HUES6 (cell line): ENCODE data around the gene ELP2.

ENCODE experiments used
- H3K27ac ChIP-seq: 2 replicates; pipeline ENCODE4 v1.7.0; 2013; ENCODE audit warnings: low read depth, mild to moderate bottlenecking, low read length, inconsistent platforms
- H3K27me3 ChIP-seq: 2 replicates; pipeline ENCODE4 v1.6.1; 2013; ENCODE audit warnings: low read length; ENCODE audit not compliant: control insufficient read depth, insufficient read depth
- H3K36me3 ChIP-seq: 2 replicates; pipeline ENCODE4 v1.6.1; 2013; ENCODE audit warnings: low read length; ENCODE audit not compliant: control insufficient read depth, insufficient read depth
- H3K4me1 ChIP-seq: 2 replicates; pipeline ENCODE4 v1.6.1; 2013; ENCODE audit warnings: low read length; ENCODE audit not compliant: control insufficient read depth, insufficient read depth
- H3K4me3 ChIP-seq: 2 replicates; pipeline ENCODE4 v1.5.1; 2013; ENCODE audit warnings: low read depth, low read length
- H3K9ac ChIP-seq: one replicate; pipeline ENCODE4 v1.6.1; 2013; ENCODE audit warnings: mild to moderate bottlenecking, low read length
- H3K9me3 ChIP-seq: 2 replicates; pipeline ENCODE4 v1.6.1; 2013; ENCODE audit warnings: low read depth, low read length; ENCODE audit not compliant: control insufficient read depth, insufficient read depth

ELP2 gene

DNA sequence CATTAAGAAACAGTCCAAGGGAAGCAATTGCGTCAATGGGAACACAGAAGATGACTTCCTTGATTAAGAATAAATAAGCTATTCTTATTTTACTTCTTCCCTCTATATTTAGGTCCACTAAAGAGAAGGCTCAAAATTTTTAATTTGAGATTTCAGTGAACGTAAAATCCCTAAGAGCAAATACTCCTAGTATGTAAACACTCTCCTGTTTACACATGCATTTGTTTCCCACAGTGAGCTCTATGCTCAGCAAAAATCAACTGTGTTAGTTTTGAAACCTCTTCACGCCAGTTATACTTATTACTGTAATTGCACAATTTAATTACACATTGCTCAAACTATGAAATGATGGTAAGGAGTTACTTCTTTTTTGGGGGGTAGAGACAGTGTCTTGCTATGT is 9.4 kb upstream of the ELP2 start:
- no peaks in the 10 kb centered on the region for H3K4me1 ChIP-seq
- H3K9ac ChIP-seq: no peak overlapping the region
- H3K36me3 ChIP-seq: peaks cover 78% of the 10 kb centered on the region
- no peaks in the 10 kb centered on the region for H3K27me3 ChIP-seq
- H3K9me3 ChIP-seq: no peaks in the 10 kb centered on the region
- no peak overlapping the region for H3K27ac ChIP-seq
- H3K4me3 ChIP-seq: no peak overlapping the region

DNA sequence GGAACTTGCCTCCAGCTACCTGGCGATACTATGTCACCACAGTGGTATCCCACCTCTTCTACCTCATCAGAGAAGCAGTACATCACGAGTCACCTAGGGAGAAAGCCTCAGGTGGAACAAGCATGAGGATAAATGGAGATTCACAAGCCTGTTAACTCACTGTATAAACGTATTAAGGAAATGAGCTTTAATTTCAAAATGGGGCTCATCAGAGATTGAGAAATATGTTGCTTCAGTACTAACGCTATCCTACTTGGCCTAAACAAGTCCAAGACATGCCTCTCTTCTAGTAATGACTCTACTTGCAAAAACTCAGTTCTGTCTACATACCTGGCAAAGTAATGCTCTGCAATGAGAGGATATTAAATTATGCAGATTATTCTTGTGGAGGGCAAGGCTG is 4.9 kb upstream of the ELP2 start:
- Histone ChIP-seq H3K36me3 (peaks cover 55% of the 10 kb centered on the region), H3K9ac (no peak overlapping the region), H3K27me3 (no peaks in the 10 kb centered on the region), H3K27ac (no peak overlapping the region), H3K4me1 (peaks cover 6% of the 10 kb centered on the region; the same call in 1 of the 2 replicates), H3K4me3 (no peak overlapping the region), H3K9me3 (no peaks in the 10 kb centered on the region)

DNA sequence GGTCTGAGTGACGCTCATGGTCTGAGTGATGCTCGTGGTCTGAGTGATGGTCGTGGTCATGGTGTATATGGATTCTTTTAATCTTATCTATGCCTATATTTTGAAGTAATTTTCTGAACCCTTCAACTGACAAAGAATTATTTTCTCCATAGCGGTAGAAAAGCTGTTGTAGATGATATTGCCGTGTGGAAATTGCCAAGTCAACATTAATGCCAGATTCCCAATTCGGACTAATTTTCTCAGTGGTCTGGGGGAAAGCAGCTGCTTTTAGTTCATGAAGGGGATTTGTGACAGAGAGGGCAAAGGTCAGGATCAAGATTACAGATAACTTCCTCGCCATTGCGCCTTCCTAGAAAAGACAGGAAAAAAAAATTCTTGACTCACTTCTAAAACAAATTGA is 3.0 kb upstream of the ELP2 start:
- H3K9ac ChIP-seq: no peak overlapping the region
- H3K9me3 ChIP-seq: no peaks in the 10 kb centered on the region
- H3K36me3 ChIP-seq: peaks cover 40% of the 10 kb centered on the region
- no peak overlapping the region for H3K4me3 ChIP-seq
- H3K27ac ChIP-seq: no peak overlapping the region
- no peaks in the 10 kb centered on the region for H3K27me3 ChIP-seq
- peaks cover 6% of the 10 kb centered on the region; the same call in 1 of the 2 replicates for H3K4me1 ChIP-seq

DNA sequence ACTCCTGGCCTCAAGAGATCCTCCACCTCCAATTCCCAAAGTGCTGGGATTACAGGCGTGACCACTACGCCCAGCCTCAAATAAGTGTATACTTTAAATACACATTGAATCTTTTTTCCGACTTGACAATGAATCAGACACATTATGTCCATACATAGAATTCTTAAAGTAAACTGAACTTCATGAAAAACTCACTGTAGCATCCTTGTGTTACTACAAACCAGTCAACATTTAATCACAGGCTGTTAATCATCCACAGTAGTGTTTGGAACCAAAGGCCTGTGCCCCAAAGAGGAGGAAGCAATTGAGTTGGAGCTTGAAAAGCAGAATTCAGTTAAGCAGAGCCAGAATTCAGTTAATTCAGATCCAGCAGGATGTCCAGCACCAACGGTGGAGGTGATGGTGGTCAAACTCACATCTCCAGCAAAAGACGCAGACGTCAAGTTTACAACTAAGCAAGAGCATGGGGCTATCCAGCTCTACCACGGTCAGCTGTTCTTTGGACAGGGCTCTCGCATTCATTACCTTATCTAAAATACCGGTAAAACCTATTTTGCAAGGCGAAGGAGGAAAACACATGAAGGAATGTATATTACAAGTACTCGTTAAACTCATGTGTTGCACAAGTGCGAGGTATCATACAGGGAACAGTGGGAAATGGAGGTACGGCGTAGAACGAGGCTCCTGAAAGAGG is 1.7 kb upstream of the ELP2 start:
- Histone ChIP-seq H3K4me3 (peak overlapping the region; percentile 93), H3K4me1 (peaks cover 14% of the 10 kb centered on the region), H3K9ac (no peak overlapping the region), H3K36me3 (peaks cover 27% of the 10 kb centered on the region), H3K27ac (no peak overlapping the region), H3K27me3 (no peaks in the 10 kb centered on the region), H3K9me3 (no peaks in the 10 kb centered on the region)

DNA sequence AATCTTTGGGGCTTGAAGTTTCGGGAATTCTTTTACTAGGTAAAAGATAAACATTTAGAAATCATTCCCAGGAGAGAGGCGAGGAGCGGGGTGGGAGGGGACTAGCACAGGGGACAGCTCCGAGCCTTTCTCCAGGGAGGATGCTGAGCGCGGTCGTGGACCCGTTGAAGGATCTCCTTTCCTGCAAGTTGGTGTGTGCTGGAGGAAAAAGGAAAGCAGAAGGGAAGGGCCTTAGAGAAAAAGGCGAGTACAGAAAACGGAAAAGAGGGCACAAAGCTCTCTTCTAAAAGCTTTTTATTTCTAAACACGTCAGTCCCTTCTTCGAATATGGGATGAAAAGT is 1.2 kb upstream of the ELP2 start:
- H3K9me3 ChIP-seq: no peaks in the 10 kb centered on the region
- peaks cover 14% of the 10 kb centered on the region for H3K4me1 ChIP-seq
- H3K4me3 ChIP-seq: peak overlapping the region; percentile 93
- no peaks in the 10 kb centered on the region for H3K27me3 ChIP-seq
- H3K9ac ChIP-seq: peak overlapping the region; percentile 58
- H3K36me3 ChIP-seq: peaks cover 24% of the 10 kb centered on the region
- H3K27ac ChIP-seq: no peak overlapping the region

DNA sequence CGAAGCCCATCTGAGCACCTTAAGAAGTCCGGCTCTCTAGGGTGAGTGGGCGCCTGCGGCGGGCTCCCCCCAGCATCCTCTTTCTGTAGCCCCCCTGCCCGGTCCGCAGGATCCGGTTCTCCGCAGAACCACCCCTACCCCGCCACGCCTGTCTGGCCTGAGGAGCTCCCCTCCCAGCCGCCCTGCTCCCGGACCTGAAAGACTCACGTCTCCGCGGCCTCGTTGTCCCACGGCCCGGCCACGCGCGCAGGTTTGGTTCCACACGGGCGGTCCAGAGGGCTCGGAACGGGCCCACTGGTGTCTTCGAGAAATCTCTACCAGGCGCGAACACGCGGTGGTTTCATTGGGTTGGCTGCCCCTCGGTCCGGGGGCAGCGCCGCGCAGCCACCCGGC is 796 bp upstream of the ELP2 start:
- Histone ChIP-seq H3K4me1 (peaks cover 14% of the 10 kb centered on the region), H3K9me3 (no peaks in the 10 kb centered on the region), H3K9ac (peak overlapping the region; percentile 58), H3K27ac (peak overlapping the region; percentile 39; the same call in 1 of the 2 replicates), H3K36me3 (peaks cover 22% of the 10 kb centered on the region), H3K4me3 (peak overlapping the region; percentile 93), H3K27me3 (no peaks in the 10 kb centered on the region)

DNA sequence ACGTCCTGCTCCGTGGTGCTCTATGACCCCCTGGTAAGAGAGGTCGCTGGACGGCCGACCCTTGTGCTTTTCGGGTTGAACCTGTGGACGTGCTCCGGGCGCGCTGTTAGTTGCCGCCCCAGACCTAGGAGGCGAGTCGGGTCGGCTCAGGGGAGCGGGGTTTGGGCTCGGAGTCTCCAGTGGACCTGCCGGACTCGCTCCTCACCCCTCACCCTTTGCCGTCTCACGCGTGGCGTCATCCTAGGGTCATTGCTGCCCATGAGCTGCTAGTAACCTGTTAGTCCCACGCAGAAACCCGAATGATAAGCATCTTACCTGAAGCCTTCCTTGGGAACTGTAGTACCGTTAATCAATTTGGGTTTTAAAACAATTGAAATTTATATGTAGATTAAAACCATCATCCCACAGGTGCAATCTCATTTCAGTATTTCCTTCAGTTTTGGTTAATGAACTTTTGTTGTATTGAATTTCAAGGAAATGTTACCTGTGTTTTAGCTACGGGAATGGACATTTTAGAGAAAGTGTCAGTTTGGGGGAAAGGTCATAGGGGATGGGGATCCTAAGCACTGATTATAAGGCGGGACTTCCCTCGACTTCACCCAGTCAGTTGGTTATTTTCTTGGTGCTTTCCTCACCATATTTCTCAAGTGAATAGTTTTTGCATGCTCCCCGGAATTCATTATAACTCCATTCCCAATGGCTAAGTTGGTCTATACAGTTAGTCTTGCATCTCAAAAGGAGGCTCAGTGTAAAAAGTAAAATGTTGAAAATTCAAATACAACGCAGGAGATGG is 536 bp downstream of the ELP2 start:
- peaks cover 14% of the 10 kb centered on the region for H3K4me1 ChIP-seq
- peak overlapping the region; percentile 91 for H3K9ac ChIP-seq
- H3K4me3 ChIP-seq: peak overlapping the region; percentile 93
- H3K36me3 ChIP-seq: peaks cover 18% of the 10 kb centered on the region
- no peaks in the 10 kb centered on the region for H3K27me3 ChIP-seq
- H3K9me3 ChIP-seq: no peaks in the 10 kb centered on the region
- peak overlapping the region; percentile 98 for H3K27ac ChIP-seq

DNA sequence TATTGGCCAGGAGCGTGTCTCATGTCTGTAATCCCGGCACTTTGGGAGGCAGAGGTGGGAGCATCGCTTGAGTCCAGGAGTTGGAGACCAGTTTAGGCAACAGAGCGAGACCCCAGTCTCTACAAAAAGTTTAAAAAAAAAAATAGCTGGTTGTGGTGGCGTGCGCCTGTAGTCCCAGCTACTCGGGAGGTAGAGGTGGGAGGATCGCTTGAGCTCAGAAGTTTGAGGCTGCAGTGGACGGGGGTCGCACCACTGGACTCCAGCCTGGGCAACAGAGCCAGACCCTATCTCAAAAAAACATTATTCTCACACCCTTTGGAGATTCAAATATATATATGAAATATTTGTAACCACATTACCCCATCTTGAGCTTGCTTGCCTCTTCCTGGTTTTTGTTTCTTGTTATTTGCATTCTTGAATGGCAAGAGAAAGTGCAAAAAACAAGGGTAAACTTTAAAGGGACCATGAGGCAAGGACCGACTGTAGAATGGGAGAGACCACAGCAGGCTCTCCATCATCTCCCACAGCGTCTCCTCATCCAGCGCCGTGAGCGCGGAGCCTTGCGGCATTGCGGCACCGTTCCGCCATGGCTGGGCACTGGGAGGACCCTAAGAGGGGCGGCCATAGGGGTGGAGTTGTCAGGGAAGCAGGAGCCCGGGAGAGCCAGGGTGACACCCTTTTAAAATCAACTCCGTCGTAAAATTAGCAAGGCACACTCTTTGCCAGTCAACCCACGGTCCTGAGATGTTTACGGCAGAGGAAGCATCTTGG is 1.4 kb downstream of the ELP2 start:
- peak overlapping the region; percentile 93 for H3K4me3 ChIP-seq
- no peaks in the 10 kb centered on the region for H3K9me3 ChIP-seq
- H3K27me3 ChIP-seq: no peaks in the 10 kb centered on the region
- H3K27ac ChIP-seq: no peak overlapping the region
- H3K9ac ChIP-seq: no peak overlapping the region
- peaks cover 21% of the 10 kb centered on the region for H3K36me3 ChIP-seq
- peaks cover 14% of the 10 kb centered on the region for H3K4me1 ChIP-seq

DNA sequence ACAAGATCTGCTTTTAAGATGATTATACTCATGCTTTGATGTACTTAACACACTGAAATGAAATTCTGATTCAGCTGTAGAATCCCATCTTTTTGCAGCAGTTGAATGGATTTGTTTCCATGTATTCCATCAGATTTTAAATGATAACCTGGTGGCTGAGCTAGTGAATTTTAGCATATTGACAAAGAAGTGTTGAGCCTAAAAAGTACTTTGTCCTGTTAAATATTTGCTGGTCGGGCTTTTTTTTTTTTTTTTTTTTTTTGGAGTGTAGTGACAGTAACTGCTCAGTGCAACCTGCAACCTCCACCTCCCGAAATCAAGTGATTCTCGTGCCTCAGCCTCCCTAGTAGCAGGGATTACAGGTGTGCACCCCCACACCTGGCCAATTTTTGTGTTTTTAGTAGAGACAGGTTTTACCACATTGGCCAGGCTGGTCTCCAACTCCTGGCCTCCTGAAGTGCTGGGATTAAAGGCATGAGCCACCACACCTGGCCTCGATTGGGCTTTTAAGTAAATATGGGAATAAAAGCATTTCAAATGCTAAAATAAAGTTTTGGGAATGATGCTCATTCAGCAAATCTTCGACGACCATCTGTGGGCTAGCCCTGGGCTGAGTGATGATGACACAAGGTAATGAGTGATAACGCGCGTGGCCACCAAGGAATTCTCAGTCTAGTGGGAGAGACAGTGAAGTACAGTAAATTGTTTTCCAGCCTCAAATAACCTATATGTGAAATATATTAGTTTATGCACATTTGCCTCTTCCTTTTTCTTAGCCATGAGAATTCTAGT is 2.2 kb downstream of the ELP2 start:
- no peaks in the 10 kb centered on the region for H3K9me3 ChIP-seq
- H3K4me3 ChIP-seq: peak overlapping the region; percentile 93
- H3K4me1 ChIP-seq: peaks cover 14% of the 10 kb centered on the region
- H3K36me3 ChIP-seq: peaks cover 23% of the 10 kb centered on the region
- H3K27me3 ChIP-seq: no peaks in the 10 kb centered on the region
- no peak overlapping the region for H3K9ac ChIP-seq
- H3K27ac ChIP-seq: no peak overlapping the region

DNA sequence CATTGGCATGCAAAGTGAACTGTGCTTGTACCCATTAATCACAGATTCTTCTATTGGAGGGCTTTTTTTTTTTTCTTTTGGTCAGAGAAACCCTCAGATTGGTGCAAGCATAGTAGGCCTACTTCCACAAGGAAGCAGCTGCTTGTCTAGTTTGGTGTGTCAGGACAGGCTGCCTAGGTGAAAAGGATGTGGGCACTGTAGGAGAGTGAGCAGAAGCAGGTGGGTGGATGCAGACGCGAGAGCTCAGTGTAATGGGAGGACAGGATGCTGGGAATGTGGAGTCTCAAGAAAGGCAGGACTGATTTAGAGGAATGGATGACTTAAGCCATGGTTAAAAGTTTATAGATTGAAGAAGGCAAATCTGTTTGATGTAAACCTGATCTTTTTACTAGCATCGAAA is 3.1 kb downstream of the ELP2 start:
- no peaks in the 10 kb centered on the region for H3K9me3 ChIP-seq
- H3K27ac ChIP-seq: no peak overlapping the region
- H3K9ac ChIP-seq: no peak overlapping the region
- H3K4me3 ChIP-seq: peak overlapping the region; percentile 14
- peaks cover 32% of the 10 kb centered on the region for H3K36me3 ChIP-seq
- H3K27me3 ChIP-seq: no peaks in the 10 kb centered on the region
- peaks cover 14% of the 10 kb centered on the region for H3K4me1 ChIP-seq
